Nephron (organoid): ENCODE results near the gene SIGLEC12.
A peak's percentile ranks its signal among the peaks of the same experiment; 100 is the strongest.

Source experiments
- H3K27ac Mint-ChIP-seq, 3 experiments: 2 replicates each; pipeline ENCODE4 v1.8.0; 2020; ENCODE audit warnings: mixed read lengths in 3 of 3, mild to moderate bottlenecking in 2 of 3, moderate library complexity in 1 of 3
- H3K27me3 Mint-ChIP-seq: 2 replicates; pipeline ENCODE4 v1.8.0; 2021; ENCODE audit warnings: low read depth, mild to moderate bottlenecking, moderate library complexity, mixed read lengths
- H3K36me3 Mint-ChIP-seq: 2 replicates; pipeline ENCODE4 v1.8.0; 2020; ENCODE audit warnings: low read depth, mixed read lengths
- H3K4me1 Mint-ChIP-seq: 2 replicates; pipeline ENCODE4 v1.8.0; 2020; ENCODE audit warnings: mixed read lengths
- H3K4me3 Mint-ChIP-seq, 3 experiments: 2 replicates each; pipeline ENCODE4 v1.8.0; 2020; ENCODE audit warnings: mild to moderate bottlenecking in 3 of 3, mixed read lengths in 3 of 3, moderate library complexity in 2 of 3
- H3K9me3 Mint-ChIP-seq: 2 replicates; pipeline ENCODE4 v1.8.0; 2020; ENCODE audit warnings: mixed read lengths
- TF ChIP-seq, protein P1 (sequence below), 3 experiments: fragments of 200-600 bp; sonication (generic); IDR thresholded peaks; one replicate each; pipeline ENCODE4 v1.5.0; 2021; ENCODE audit warnings: antibody characterized with exemption in 3 of 3; ENCODE audit not compliant: unreplicated experiment in 3 of 3

SIGLEC12 gene

DNA sequence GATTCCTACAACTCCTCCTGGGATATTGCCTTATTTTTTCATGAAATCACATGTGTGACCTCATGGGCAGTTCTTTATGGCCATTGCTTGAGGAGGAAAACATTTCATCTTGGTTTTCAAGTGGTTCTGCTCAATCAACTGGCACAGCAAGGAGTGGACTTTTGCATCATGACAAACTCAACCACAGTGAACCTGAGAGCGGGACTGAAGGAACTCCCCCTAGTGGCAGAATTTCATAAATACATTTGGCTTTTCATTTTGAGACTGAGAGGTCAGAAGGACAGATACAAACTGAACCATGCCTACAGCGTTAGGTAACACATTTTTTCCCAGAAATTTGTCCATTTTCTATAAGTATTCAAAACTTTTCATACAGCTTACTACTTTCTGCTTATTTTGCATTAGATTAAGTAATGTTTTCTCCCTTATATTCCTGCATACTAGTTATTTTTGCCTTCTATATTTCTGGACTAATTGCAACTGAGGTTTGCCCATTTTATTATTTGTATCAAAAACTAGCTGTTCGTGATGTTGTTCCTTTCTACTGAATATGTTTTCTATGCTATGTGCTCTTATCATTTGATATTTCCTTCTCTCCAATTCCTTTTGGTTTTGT, 13.4 kb upstream of the SIGLEC12 start:
- no peaks in the 10 kb centered on the region for H3K4me1 Mint-ChIP-seq
- H3K4me3 Mint-ChIP-seq = no peak overlapping the region
- H3K27me3 Mint-ChIP-seq = peaks cover 3% of the 10 kb centered on the region
- peaks cover 3% of the 10 kb centered on the region for H3K9me3 Mint-ChIP-seq
- no peak overlapping the region for H3K27ac Mint-ChIP-seq
- TF ChIP-seq, protein P1, sequence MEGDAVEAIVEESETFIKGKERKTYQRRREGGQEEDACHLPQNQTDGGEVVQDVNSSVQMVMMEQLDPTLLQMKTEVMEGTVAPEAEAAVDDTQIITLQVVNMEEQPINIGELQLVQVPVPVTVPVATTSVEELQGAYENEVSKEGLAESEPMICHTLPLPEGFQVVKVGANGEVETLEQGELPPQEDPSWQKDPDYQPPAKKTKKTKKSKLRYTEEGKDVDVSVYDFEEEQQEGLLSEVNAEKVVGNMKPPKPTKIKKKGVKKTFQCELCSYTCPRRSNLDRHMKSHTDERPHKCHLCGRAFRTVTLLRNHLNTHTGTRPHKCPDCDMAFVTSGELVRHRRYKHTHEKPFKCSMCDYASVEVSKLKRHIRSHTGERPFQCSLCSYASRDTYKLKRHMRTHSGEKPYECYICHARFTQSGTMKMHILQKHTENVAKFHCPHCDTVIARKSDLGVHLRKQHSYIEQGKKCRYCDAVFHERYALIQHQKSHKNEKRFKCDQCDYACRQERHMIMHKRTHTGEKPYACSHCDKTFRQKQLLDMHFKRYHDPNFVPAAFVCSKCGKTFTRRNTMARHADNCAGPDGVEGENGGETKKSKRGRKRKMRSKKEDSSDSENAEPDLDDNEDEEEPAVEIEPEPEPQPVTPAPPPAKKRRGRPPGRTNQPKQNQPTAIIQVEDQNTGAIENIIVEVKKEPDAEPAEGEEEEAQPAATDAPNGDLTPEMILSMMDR (IDR thresholded peaks at IDR 0.05; ENCODE audit: unreplicated experiment in 3 of 3) = peak; percentile 66 to 71 (median 70)
- no peaks in the 10 kb centered on the region for H3K36me3 Mint-ChIP-seq

DNA sequence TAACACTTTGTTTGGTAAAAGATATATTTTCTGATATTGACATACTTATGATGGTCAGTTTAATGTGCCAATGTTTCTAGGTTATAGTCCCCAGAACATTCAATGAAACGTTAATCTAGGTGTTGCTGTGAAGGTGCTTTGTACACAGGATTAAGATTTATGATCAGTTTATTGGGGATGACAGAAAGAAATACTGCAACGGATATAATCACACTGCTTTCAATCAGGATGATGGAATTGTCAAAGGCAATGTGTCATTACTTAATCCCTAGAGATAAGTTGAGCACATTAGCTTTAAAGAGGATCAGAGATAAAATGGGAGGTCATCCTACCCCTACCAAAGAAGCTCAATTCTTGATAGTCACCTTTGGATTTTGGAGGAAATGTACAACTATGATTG, 12.4 kb upstream of the SIGLEC12 start:
- Mint-ChIP-seq H3K36me3 (no peaks in the 10 kb centered on the region), H3K4me1 (no peaks in the 10 kb centered on the region), H3K27ac (no peak overlapping the region), H3K27me3 (peaks cover 3% of the 10 kb centered on the region), H3K9me3 (peaks cover 3% of the 10 kb centered on the region), H3K4me3 (no peak overlapping the region)
- TF ChIP-seq, protein P1 (IDR thresholded peaks at IDR 0.05; ENCODE audit: unreplicated experiment in 3 of 3) = no peak

- Mint-ChIP-seq H3K4me3 (no peak overlapping the region), H3K27ac (no peak overlapping the region), H3K36me3 (no peaks in the 10 kb centered on the region), H3K4me1 (no peaks in the 10 kb centered on the region), H3K27me3 (peaks cover 3% of the 10 kb centered on the region), H3K9me3 (peaks cover 3% of the 10 kb centered on the region)
- TF ChIP-seq, protein P1 (IDR thresholded peaks at IDR 0.05; ENCODE audit: unreplicated experiment in 3 of 3) = no peak
Observed at GRCh38 chr19:51511353-51511752, 9.8 kb upstream of the SIGLEC12 start.

DNA sequence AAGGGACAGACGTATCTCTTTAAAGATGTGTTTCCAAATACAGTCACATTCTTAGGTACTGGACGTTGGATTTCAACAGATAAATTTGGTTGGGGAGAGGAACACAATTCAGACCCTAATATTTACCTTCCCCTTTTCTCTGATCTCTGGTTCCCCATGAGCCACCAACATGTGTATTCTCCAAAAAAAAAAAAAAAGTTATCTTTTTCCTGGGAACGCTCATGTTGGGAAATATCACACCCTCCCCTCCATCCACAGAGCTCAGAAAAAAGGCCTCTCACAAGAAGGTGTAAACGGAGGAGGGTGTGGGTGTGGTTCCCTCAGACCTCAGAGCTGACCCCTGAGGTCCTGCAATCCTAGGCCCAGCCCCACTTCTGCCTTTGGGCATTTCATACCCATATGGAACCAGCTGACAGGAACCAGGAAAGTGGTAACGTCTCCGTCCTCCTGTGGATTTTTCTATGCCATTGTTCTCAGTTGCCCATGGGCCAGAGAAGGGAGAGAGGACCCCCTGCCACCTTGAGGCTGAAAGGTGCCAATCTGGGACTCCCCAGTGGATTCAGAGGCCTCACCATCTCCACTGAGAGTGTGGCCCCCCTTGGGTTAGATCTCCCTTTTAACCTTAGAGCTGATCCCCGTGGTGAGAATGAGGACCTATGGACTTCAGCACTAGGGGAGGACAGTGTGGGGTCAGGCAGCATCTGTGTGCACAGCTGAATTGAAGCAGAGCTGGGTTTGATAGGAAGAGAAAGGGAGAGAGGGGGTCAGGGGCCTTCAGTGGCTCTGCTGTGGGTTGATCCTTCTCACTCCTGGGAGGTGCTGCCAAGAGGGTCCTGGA, 8.4 kb upstream of the SIGLEC12 start:
- Mint-ChIP-seq H3K9me3 (peaks cover 3% of the 10 kb centered on the region), H3K4me1 (no peaks in the 10 kb centered on the region), H3K4me3 (no peak overlapping the region), H3K27ac (no peak overlapping the region), H3K27me3 (peaks cover 3% of the 10 kb centered on the region), H3K36me3 (no peaks in the 10 kb centered on the region)
- TF ChIP-seq, protein P1 (IDR thresholded peaks at IDR 0.05; ENCODE audit: unreplicated experiment in 3 of 3) = no peak

DNA sequence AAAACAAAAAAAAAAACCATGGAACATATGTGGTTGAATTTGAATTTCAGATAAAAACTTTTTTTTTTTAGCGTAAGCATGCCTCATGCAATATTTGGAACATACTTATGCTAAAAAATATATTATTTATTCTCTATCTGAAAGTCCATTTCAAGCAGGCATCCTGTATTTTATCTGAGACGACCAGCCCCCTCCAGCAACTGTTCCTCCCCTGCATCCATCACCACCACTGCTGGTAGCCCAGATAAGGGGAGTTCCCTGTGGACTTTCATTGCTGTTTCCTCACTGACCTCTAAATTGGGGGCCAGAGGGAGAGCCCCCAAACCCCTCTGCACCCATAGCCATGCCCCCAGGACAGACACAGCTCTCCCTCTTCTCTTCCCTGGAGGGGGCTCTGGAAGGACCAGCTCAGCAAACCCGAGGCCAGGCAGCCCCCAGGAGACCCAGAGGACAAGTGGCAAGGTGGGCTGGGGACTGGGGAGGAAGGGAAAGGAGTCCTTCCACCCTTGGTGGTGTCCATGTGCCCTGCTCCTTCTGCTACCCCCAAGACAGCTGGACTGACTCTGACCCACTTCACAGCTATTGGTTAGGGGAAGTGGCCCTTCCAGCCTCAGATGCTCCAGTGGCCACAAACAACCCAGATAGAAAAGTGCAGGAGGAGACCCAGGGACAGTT, 6.6 kb upstream of the SIGLEC12 start:
- no peaks in the 10 kb centered on the region for H3K36me3 Mint-ChIP-seq
- no peak overlapping the region for H3K27ac Mint-ChIP-seq
- peaks cover 7% of the 10 kb centered on the region for H3K9me3 Mint-ChIP-seq
- TF ChIP-seq, protein P1 (IDR thresholded peaks at IDR 0.05; ENCODE audit: unreplicated experiment in 3 of 3) = no peak
- no peak overlapping the region for H3K4me3 Mint-ChIP-seq
- H3K4me1 Mint-ChIP-seq = no peaks in the 10 kb centered on the region
- peaks cover 4% of the 10 kb centered on the region for H3K27me3 Mint-ChIP-seq
